Caco-2 (cell line): ENCODE data around the gene ZKSCAN1. TPM values are rescaled to one million over a fixed set of nuclear protein-coding genes. Genes with fewer than 3 reads are reported as not detected.
"Not testable (repeated sequence)": the region's sequence is repeated elsewhere in the genome, so short reads cannot be mapped to it uniquely, and the experiment has no call there.

Source experiments
- BruUV-seq: library from RNA; stranded (reverse); fragments of 400-500 nt; replicated peaks from 2 replicates; lab custom pipeline; 2021; lab: Mats Ljungman, UMichigan
- CTCF ChIA-PET: fragments of 300-600 bp; sonication (Branson Sonifier 250); formaldehyde crosslinking; loops from one replicate; lab custom pipeline; 2022; ENCODE audit warnings: antibody characterized with exemption; lab: Charles Lee
- POLR2A ChIA-PET: fragments of 300-600 bp; sonication (Branson Sonifier 250); formaldehyde crosslinking; loops from one replicate; lab custom pipeline; 2022; ENCODE audit warnings: antibody characterized with exemption; lab: Charles Lee
- DNase-seq, 2 experiments: peaks; one replicate each; pipeline versions ENCODE4 v3.0.0 to v3.0.0-alpha.2; 2020 to 2022
- H3K27me3 ChIP-seq: replicated peaks from 2 replicates; pipeline ENCODE4 v1.6.0; 2011; ENCODE audit warnings: low read length; ENCODE audit not compliant: control insufficient read depth, insufficient read depth
- H3K36me3 ChIP-seq: 2 replicates; pipeline ENCODE4 v1.5.1; 2011; ENCODE audit warnings: low read length; ENCODE audit not compliant: control insufficient read depth, insufficient read depth
- H3K4me1 ChIP-seq: fragments of 250-450 bp; sonication (Bioruptor Pico); 2 replicates; pipeline ENCODE4 v1.5.1; 2020; ENCODE audit warnings: mild to moderate bottlenecking
- H3K4me3 ChIP-seq: 2 replicates; pipeline ENCODE4 v1.5.1; 2011; ENCODE audit warnings: low read depth, mild to moderate bottlenecking, control low read depth, low read length
- H3K9me3 ChIP-seq: fragments of 250-450 bp; sonication (Bioruptor Pico); 2 replicates; pipeline ENCODE4 v1.5.1; 2020; ENCODE audit warnings: mild to moderate bottlenecking, moderate library complexity
- H3K27ac Mint-ChIP-seq: one replicate; pipeline ENCODE4 v1.8.0; 2022; ENCODE audit warnings: mixed read lengths; ENCODE audit not compliant: unreplicated experiment
- H3K27me3 Mint-ChIP-seq: one replicate; pipeline ENCODE4 v1.8.0; 2022; ENCODE audit warnings: mixed read lengths; ENCODE audit not compliant: insufficient read depth, unreplicated experiment
- H3K36me3 Mint-ChIP-seq: one replicate; pipeline ENCODE4 v1.8.0; 2022; ENCODE audit warnings: mild to moderate bottlenecking, mixed read lengths; ENCODE audit not compliant: insufficient read depth, unreplicated experiment
- H3K4me1 Mint-ChIP-seq: one replicate; pipeline ENCODE4 v1.8.0; 2022; ENCODE audit warnings: low read depth, mixed read lengths; ENCODE audit not compliant: unreplicated experiment
- H3K4me3 Mint-ChIP-seq: one replicate; pipeline ENCODE4 v1.8.0; 2022; ENCODE audit warnings: mild to moderate bottlenecking, moderate library complexity, mixed read lengths; ENCODE audit not compliant: unreplicated experiment
- H3K9me3 Mint-ChIP-seq: one replicate; pipeline ENCODE4 v1.8.0; 2022; ENCODE audit warnings: mixed read lengths; ENCODE audit not compliant: unreplicated experiment
- intact Hi-C: fragments of 100-400 bp; cut with micrococcal nuclease; formaldehyde crosslinking; loops from one replicate; pipeline ENCODE4 v1.10.0; 2022; ENCODE audit not compliant: unreplicated experiment
- total RNA-seq: library from RNA; stranded (reverse); gene quantifications from 2 replicates; pipeline ENCODE4 v1.2.3, GENCODE V29; 2022
- TF ChIP-seq, protein P1 (sequence below), 2 experiments: fragments of 200-600 bp in 1 of 2; IDR thresholded peaks; 1 replicate in 1 of 2; 2 replicates in 1 of 2; pipeline versions ENCODE4 v1.5.1 to v1.8.0; 2011 to 2022; ENCODE audit warnings: antibody characterized with exemption in 1 of 2, control low read depth in 1 of 2, inconsistent platforms in 1 of 2, low read depth in 1 of 2, low read length in 1 of 2, mild to moderate bottlenecking in 1 of 2, moderate library complexity in 1 of 2; ENCODE audit not compliant: insufficient read depth in 1 of 2, severe bottlenecking in 1 of 2, unreplicated experiment in 1 of 2

ZKSCAN1 gene
- total RNA-seq, 1 experiment from 2014 or later: 44.8 TPM

DNA sequence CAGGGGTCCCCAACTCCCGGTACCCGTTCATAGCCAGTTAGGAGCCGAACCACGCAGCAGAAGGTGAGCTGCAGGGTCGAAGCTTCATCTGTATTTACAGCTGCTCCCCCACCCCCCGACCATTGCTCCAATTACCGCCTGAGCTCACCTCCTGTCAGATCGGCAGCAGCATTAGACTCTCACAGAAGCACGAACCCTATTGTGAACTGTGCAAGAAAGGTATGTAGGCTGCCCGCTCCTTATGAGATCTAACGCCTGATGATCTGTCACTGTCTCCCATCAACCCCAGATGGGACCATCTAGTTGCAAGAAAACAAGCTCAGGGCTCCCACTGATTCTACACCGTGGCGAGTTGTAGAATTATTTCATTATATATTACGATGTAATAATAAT, 24.9 kb upstream of the ZKSCAN1 start:
- H3K4me3 ChIP-seq: no peak overlapping the region
- Mint-ChIP-seq H3K27ac (no peak overlapping the region), H3K36me3 (no peaks in the 10 kb centered on the region), H3K4me3 (no peak overlapping the region), H3K9me3 (no peaks in the 10 kb centered on the region), H3K4me1 (no peaks in the 10 kb centered on the region), H3K27me3 (peaks cover 9% of the 10 kb centered on the region)
- TF ChIP-seq, protein P1, sequence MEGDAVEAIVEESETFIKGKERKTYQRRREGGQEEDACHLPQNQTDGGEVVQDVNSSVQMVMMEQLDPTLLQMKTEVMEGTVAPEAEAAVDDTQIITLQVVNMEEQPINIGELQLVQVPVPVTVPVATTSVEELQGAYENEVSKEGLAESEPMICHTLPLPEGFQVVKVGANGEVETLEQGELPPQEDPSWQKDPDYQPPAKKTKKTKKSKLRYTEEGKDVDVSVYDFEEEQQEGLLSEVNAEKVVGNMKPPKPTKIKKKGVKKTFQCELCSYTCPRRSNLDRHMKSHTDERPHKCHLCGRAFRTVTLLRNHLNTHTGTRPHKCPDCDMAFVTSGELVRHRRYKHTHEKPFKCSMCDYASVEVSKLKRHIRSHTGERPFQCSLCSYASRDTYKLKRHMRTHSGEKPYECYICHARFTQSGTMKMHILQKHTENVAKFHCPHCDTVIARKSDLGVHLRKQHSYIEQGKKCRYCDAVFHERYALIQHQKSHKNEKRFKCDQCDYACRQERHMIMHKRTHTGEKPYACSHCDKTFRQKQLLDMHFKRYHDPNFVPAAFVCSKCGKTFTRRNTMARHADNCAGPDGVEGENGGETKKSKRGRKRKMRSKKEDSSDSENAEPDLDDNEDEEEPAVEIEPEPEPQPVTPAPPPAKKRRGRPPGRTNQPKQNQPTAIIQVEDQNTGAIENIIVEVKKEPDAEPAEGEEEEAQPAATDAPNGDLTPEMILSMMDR (IDR thresholded peaks at IDR 0.05; ENCODE audit: insufficient read depth in 1 of 2, low read depth in 1 of 2, low read length in 1 of 2, severe bottlenecking in 1 of 2, unreplicated experiment in 1 of 2): no peak
- peaks cover 9% of the 10 kb centered on the region; the same call in 1 of the 2 replicates for H3K4me1 ChIP-seq
- intact Hi-C loops: loop anchor here (1.0 kb wide), 1 partner anchor 61 kb away; the partner anchor contains the start of gene GJC3
- ChIA-PET CTCF (interaction anchor here (0.6 to 1.3 kb wide), 5 partner anchors 10 to 359 kb away, joined by 3 to 5 read pairs (median 4); partner anchors contain the start of gene TRIM4), POLR2A (no interaction called here)
- DNase-seq: no peak
- no peaks in the 10 kb centered on the region for H3K9me3 ChIP-seq
- BruUV-seq: no TSS peak
- H3K36me3 ChIP-seq: no peaks in the 10 kb centered on the region
- no peaks in the 10 kb centered on the region for H3K27me3 ChIP-seq

DNA sequence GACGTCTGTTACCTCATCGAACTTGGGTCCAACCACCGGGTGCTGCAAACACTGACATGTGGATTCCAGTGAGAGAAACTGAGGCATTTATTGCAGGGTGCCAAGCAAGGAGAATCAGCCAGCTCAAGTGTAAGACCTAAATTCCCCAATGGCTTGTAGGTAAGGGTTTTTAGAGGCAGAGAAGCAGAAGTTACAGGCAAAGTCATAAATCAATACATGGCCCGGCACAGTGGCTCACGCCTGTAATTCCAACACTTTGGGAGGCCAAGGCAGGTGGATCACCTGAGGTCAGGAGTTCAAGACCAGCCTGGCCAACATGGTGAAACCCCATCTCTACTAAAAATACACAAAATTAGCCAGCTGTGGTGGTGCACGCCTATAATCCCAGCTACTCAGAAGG, 23.9 kb upstream of the ZKSCAN1 start:
- DNase-seq, H3K9me3 Mint-ChIP-seq, H3K4me3 ChIP-seq, BruUV-seq, H3K36me3 Mint-ChIP-seq, H3K27me3 Mint-ChIP-seq, H3K4me1 ChIP-seq, H3K36me3 ChIP-seq, H3K27me3 ChIP-seq, H3K9me3 ChIP-seq, H3K27ac Mint-ChIP-seq, H3K4me1 Mint-ChIP-seq, POLR2A ChIA-PET, H3K4me3 Mint-ChIP-seq: not testable (repeated sequence)
- CTCF ChIA-PET: interaction anchor here (0.6 to 0.7 kb wide), 3 partner anchors 23 to 174 kb away, joined by 3 read pairs; no protein-coding TSS in a partner anchor
- intact Hi-C loops: loop anchor here (1.0 kb wide), 1 partner anchor 78 kb away; no protein-coding TSS in a partner anchor

DNA sequence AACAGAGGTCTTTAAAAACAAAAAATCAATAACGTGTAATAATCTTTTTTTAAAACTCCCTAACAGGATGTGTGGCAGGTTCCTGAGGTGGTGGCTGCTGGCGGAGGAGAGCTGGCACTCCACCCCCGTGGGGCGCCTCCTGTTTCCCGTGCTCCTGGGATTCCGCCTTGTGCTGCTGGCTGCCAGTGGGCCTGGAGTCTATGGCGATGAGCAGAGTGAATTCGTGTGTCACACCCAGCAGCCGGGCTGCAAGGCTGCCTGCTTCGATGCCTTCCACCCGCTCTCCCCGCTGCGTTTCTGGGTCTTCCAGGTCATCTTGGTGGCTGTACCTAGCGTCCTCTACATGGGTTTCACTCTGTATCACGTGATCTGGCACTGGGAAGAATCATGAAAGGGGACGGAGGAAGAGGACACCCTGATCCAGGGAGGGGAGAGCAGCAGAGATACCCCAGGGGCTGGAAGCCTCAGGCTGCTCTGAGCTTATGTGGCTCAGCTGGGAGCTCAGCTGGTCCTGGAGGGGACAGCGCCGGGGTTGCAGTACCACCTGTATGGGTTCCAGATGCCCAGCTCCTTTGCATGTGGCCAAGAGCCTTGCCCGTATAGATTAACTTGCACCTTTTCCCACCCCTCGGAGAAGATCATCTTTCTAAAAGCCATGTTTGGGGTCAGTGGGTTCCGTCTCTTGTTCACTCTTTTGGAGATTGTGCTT, 22.9 kb upstream of the ZKSCAN1 start:
- TF ChIP-seq, protein P1 (IDR thresholded peaks at IDR 0.05; ENCODE audit: insufficient read depth in 1 of 2, low read depth in 1 of 2, low read length in 1 of 2, severe bottlenecking in 1 of 2, unreplicated experiment in 1 of 2): no peak
- H3K27ac Mint-ChIP-seq: no peak overlapping the region
- no peaks in the 10 kb centered on the region for H3K9me3 Mint-ChIP-seq
- no TSS peak for BruUV-seq
- intact Hi-C loops: no loop called here
- no peaks in the 10 kb centered on the region for H3K36me3 ChIP-seq
- peaks cover 7% of the 10 kb centered on the region for H3K4me1 Mint-ChIP-seq
- H3K4me1 ChIP-seq: peaks cover 9% of the 10 kb centered on the region; the same call in 1 of the 2 replicates
- CTCF ChIA-PET: interaction anchor here (0.7 to 0.9 kb wide), 3 partner anchors 63 to 103 kb away, joined by 3 read pairs; partner anchors contain the start of gene GJC3
- H3K4me3 Mint-ChIP-seq: no peak overlapping the region
- POLR2A ChIA-PET: no interaction called here
- no peaks in the 10 kb centered on the region for H3K27me3 ChIP-seq
- no peak for DNase-seq
- peaks cover 4% of the 10 kb centered on the region for H3K27me3 Mint-ChIP-seq
- no peaks in the 10 kb centered on the region for H3K36me3 Mint-ChIP-seq
- H3K9me3 ChIP-seq: no peaks in the 10 kb centered on the region
- H3K4me3 ChIP-seq: no peak overlapping the region
